Cardiac fibroblast (primary cell): ENCODE results near the gene PWP2.

Experiments used
- DNase-seq, 2 donors: peaks; one replicate each; pipeline versions ENCODE4 v3.0.0 to v3.0.0-alpha.2; 2010; ENCODE audit warnings: low read depth in 2 of 2
- H3K4me3 ChIP-seq, 2 donors: replicated peaks in 1 of 2; 1 replicate in 1 of 2; 2 replicates in 1 of 2; pipeline ENCODE4 v1.5.1; 2011; ENCODE audit warnings: low read depth in 2 of 2, low read length in 2 of 2, mild to moderate bottlenecking in 2 of 2, moderate library complexity in 1 of 2
- CTCF ChIP-seq: IDR thresholded peaks from one replicate; pipeline ENCODE4 v1.5.1; 2011; ENCODE audit warnings: low read depth, mild to moderate bottlenecking, low read length, inconsistent platforms

PWP2 gene

GRCh38 chr21:44087426-44088400 is 19.5 kb upstream of the PWP2 start:
- no peak overlapping the region for H3K4me3 ChIP-seq
- no peak for DNase-seq
- TF ChIP-seq CTCF, result no peak

GRCh38 chr21:44088401-44088780 is 18.8 kb upstream of the PWP2 start:
- H3K4me3 ChIP-seq, result no peak overlapping the region
- no peak for TF ChIP-seq CTCF
- DNase-seq, result no peak

GRCh38 chr21:44089001-44089911 is 17.9 kb upstream of the PWP2 start:
- H3K4me3 ChIP-seq, result no peak overlapping the region
- DNase-seq, result no peak
- TF ChIP-seq CTCF, result no peak

- DNase-seq, result no peak
- TF ChIP-seq CTCF, result no peak
- H3K4me3 ChIP-seq, result no peak overlapping the region
Observed at GRCh38 chr21:44090325-44090724, 16.9 kb upstream of the PWP2 start.

GRCh38 chr21:44092211-44092610 is 15.0 kb upstream of the PWP2 start:
- no peak for TF ChIP-seq CTCF
- no peak for DNase-seq
- H3K4me3 ChIP-seq, result no peak overlapping the region

GRCh38 chr21:44093761-44094160 is 13.4 kb upstream of the PWP2 start:
- H3K4me3 ChIP-seq, result no peak overlapping the region
- DNase-seq, result no peak
- no peak for TF ChIP-seq CTCF
